ENCODE results near the gene TMEM161A. TPM values are rescaled to one million over a fixed set of nuclear protein-coding genes. Genes with fewer than 3 reads are reported as not detected.

TMEM161A gene
- polyA plus RNA-seq, 1 donor from 2014 or later = 19.5 TPM

GRCh38 chr19:19098084-19098702 is 40.1 kb downstream of the TMEM161A start:
- no peak overlapping the region for H3K4me2 ChIP-seq (ENCODE audit: low read length)
- no peaks in the 10 kb centered on the region for H3K36me3 ChIP-seq (ENCODE audit: insufficient read depth, low read length)
- no peaks in the 10 kb centered on the region for H3F3A ChIP-seq (ENCODE audit: insufficient read depth, low read length, poor library complexity, severe bottlenecking)

More at GRCh38 chr19:19098084-19098702, 40.1 kb downstream of the TMEM161A start:
- H4K20me1 ChIP-seq (ENCODE audit: insufficient read depth) = no peaks in the 10 kb centered on the region
- no peak overlapping the region for H3K9ac ChIP-seq (ENCODE audit: low read length)
- H3K4me3 ChIP-seq (ENCODE audit: low read length) = no peak overlapping the region
- H3K27me3 ChIP-seq (ENCODE audit: insufficient read depth, low read depth, low read length) = no peaks in the 10 kb centered on the region
- H3K27ac ChIP-seq (ENCODE audit: low read length) = no peak overlapping the region
- no peaks in the 10 kb centered on the region for H3K9me2 ChIP-seq (ENCODE audit: insufficient read depth, low read length)
- no peak overlapping the region for H2AFZ ChIP-seq (ENCODE audit: low read depth, low read length)
- no peaks in the 10 kb centered on the region for H3K9me3 ChIP-seq (ENCODE audit: low read length)
- H3K79me2 ChIP-seq (replicated peaks; ENCODE audit: insufficient read depth, low read length) = no peaks in the 10 kb centered on the region
- TF ChIP-seq EP300 (conservative IDR thresholded peaks at IDR 0.05; ENCODE audit: poor library complexity, severe bottlenecking) (no peak), TAF1 (IDR thresholded peaks at IDR 0.05; ENCODE audit: low read depth) (no peak), MXI1 (conservative IDR thresholded peaks at IDR 0.05; ENCODE audit: poor library complexity, severe bottlenecking) (no peak), RAD21 (conservative IDR thresholded peaks at IDR 0.05) (no peak), REST (IDR thresholded peaks at IDR 0.05; ENCODE audit: borderline replicate concordance) (no peak), POLR2AphosphoS5 (IDR thresholded peaks at IDR 0.05) (no peak), SMC3 (conservative IDR thresholded peaks at IDR 0.05; ENCODE audit: poor library complexity) (no peak), EZH2 (IDR thresholded peaks at IDR 0.05; ENCODE audit: borderline replicate concordance, insufficient read depth, low read length, poor library complexity, severe bottlenecking) (no peak)
- TF ChIP-seq, protein P1, sequence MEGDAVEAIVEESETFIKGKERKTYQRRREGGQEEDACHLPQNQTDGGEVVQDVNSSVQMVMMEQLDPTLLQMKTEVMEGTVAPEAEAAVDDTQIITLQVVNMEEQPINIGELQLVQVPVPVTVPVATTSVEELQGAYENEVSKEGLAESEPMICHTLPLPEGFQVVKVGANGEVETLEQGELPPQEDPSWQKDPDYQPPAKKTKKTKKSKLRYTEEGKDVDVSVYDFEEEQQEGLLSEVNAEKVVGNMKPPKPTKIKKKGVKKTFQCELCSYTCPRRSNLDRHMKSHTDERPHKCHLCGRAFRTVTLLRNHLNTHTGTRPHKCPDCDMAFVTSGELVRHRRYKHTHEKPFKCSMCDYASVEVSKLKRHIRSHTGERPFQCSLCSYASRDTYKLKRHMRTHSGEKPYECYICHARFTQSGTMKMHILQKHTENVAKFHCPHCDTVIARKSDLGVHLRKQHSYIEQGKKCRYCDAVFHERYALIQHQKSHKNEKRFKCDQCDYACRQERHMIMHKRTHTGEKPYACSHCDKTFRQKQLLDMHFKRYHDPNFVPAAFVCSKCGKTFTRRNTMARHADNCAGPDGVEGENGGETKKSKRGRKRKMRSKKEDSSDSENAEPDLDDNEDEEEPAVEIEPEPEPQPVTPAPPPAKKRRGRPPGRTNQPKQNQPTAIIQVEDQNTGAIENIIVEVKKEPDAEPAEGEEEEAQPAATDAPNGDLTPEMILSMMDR (IDR thresholded peaks at IDR 0.05; ENCODE audit: poor library complexity, severe bottlenecking) = no peak

All from neural cell (in vitro differentiated cells).